IMR-90 (cell line): ENCODE results near the gene ACYP2. TPM values are rescaled to one million over a fixed set of nuclear protein-coding genes. Genes with fewer than 3 reads are reported as not detected.

Experiments
- ATAC-seq: fragments of 200-7000 bp; cut with Tn5 transposase; 2 replicates; pipeline ENCODE4 v1.9.1; 2020; ENCODE audit warnings: low read depth, mild to moderate bottlenecking, moderate library complexity
- BruUV-seq: library from RNA; stranded (reverse); fragments of 400-500 nt; replicated peaks from 2 replicates; lab custom pipeline; 2021; lab: Mats Ljungman, UMichigan
- CTCF ChIA-PET: fragments of 300-600 bp; formaldehyde crosslinking; extraction: SDS; loops from one replicate; lab custom pipeline; 2021; ENCODE audit warnings: antibody characterized with exemption; lab: Yijun Ruan, JAX
- POLR2A ChIA-PET: fragments of 300-600 bp; sonication (Branson Sonifier 250); formaldehyde crosslinking; loops from one replicate; lab custom pipeline; 2022; ENCODE audit warnings: antibody characterized with exemption; ENCODE audit not compliant: unreplicated experiment; lab: Charles Lee
- DNase-seq: peaks from one replicate; pipeline ENCODE4 v3.0.0; 2013
- H2AFZ ChIP-seq: replicated peaks from 2 replicates; pipeline ENCODE3; 2013; ENCODE audit warnings: low read length, mild to moderate bottlenecking; ENCODE audit not compliant: poor library complexity
- H2AK5ac ChIP-seq: 2 replicates; pipeline ENCODE4 v1.6.1; 2013; ENCODE audit warnings: low read depth, low read length, inconsistent platforms
- H2AK9ac ChIP-seq: replicated peaks from 2 replicates; pipeline ENCODE3; 2013; ENCODE audit warnings: mild to moderate bottlenecking, low read depth, low read length, moderate library complexity; ENCODE audit not compliant: poor library complexity
- H2BK120ac ChIP-seq: 2 replicates; pipeline ENCODE4 v1.6.1; 2013; ENCODE audit warnings: low read depth, low read length, inconsistent platforms
- H2BK15ac ChIP-seq: 3 replicates; pipeline ENCODE4 v1.6.1; 2013; ENCODE audit warnings: low read depth, low read length, inconsistent platforms
- H2BK20ac ChIP-seq: 2 replicates; pipeline ENCODE4 v1.6.1; 2013; ENCODE audit warnings: low read depth, mild to moderate bottlenecking, inconsistent platforms, low read length, moderate library complexity
- H2BK5ac ChIP-seq: 2 replicates; pipeline ENCODE4 v1.6.1; 2013; ENCODE audit warnings: mild to moderate bottlenecking, low read depth, low read length, inconsistent platforms; ENCODE audit not compliant: poor library complexity, severe bottlenecking
- H3K14ac ChIP-seq: replicated peaks from 2 replicates; pipeline ENCODE4 v1.6.1; 2013; ENCODE audit warnings: low read depth, low read length, inconsistent platforms
- H3K18ac ChIP-seq: 2 replicates; pipeline ENCODE4 v1.6.1; 2013; ENCODE audit warnings: low read depth, low read length, control low read depth
- H3K23ac ChIP-seq: 2 replicates; pipeline ENCODE4 v1.6.1; 2013; ENCODE audit warnings: low read depth, low read length, inconsistent platforms
- H3K27ac ChIP-seq: 2 replicates; pipeline ENCODE4 v1.5.1; 2013; ENCODE audit warnings: mild to moderate bottlenecking, control low read depth, low read length; ENCODE audit not compliant: insufficient read depth
- H3K27me3 ChIP-seq: 2 replicates; pipeline ENCODE4 v1.6.1; 2013; ENCODE audit warnings: low read length; ENCODE audit not compliant: control insufficient read depth, insufficient read depth
- H3K36me3 ChIP-seq: 2 replicates; pipeline ENCODE4 v1.6.1; 2013; ENCODE audit warnings: low read length, mixed read lengths; ENCODE audit not compliant: control insufficient read depth, insufficient read depth
- H3K4ac ChIP-seq: 2 replicates; pipeline ENCODE4 v1.6.1; 2013; ENCODE audit warnings: low read depth, low read length, inconsistent platforms
- H3K4me1 ChIP-seq: 2 replicates; pipeline ENCODE4 v1.6.1; 2013; ENCODE audit warnings: low read length, mixed read lengths; ENCODE audit not compliant: control insufficient read depth, insufficient read depth
- H3K4me2 ChIP-seq: 2 replicates; pipeline ENCODE4 v1.6.1; 2013; ENCODE audit warnings: low read depth, mild to moderate bottlenecking, control low read depth, low read length, moderate library complexity
- H3K4me3 ChIP-seq: 2 replicates; pipeline ENCODE4 v1.5.1; 2013; ENCODE audit warnings: low read depth, mild to moderate bottlenecking, control low read depth, low read length, moderate library complexity; ENCODE audit not compliant: insufficient read depth
- H3K56ac ChIP-seq: 2 replicates; pipeline ENCODE4 v1.6.1; 2013; ENCODE audit warnings: low read length, inconsistent platforms; ENCODE audit not compliant: insufficient read depth; ENCODE audit errors: extremely low read depth
- H3K79me1 ChIP-seq, 2 experiments: 2 replicates each; pipeline ENCODE4 v1.6.1; 2013; ENCODE audit warnings: low read length in 2 of 2, inconsistent platforms in 1 of 2, low read depth in 1 of 2
- H3K9ac ChIP-seq: 2 replicates; pipeline ENCODE4 v1.6.1; 2013; ENCODE audit warnings: low read depth, low read length, control low read depth
- H3K9me1 ChIP-seq: 2 replicates; pipeline ENCODE4 v1.6.1; 2013; ENCODE audit warnings: low read length, inconsistent platforms; ENCODE audit not compliant: insufficient read depth
- H3K9me3 ChIP-seq: 2 replicates; pipeline ENCODE4 v1.6.1; 2013; ENCODE audit warnings: low read length; ENCODE audit not compliant: control insufficient read depth, insufficient read depth
- H4K20me1 ChIP-seq: 2 replicates; pipeline ENCODE4 v1.6.1; 2013; ENCODE audit warnings: low read length, inconsistent platforms; ENCODE audit not compliant: insufficient read depth
- H4K5ac ChIP-seq: 2 replicates; pipeline ENCODE4 v1.6.1; 2013; ENCODE audit warnings: mild to moderate bottlenecking, low read depth, low read length, control low read depth
- H4K8ac ChIP-seq, 2 experiments: 2 replicates each; pipeline ENCODE4 v1.6.1; 2013; ENCODE audit warnings: low read depth in 2 of 2, low read length in 2 of 2, control low read depth in 1 of 2, inconsistent platforms in 1 of 2
- H4K91ac ChIP-seq: 2 replicates; pipeline ENCODE4 v1.6.1; 2013; ENCODE audit warnings: low read depth, low read length, inconsistent platforms; ENCODE audit not compliant: insufficient read depth
- BHLHE40 ChIP-seq: fragments of 150-350 bp; IDR thresholded peaks from 2 replicates; pipeline ENCODE4 v1.6.1; 2016; ENCODE audit warnings: mild to moderate bottlenecking, low read depth, low read length
- CTCF ChIP-seq: conservative IDR thresholded peaks from 2 replicates; pipeline ENCODE4 v1.5.1; 2012; ENCODE audit warnings: mild to moderate bottlenecking, low read depth, low read length, improper control_type of control experiment
- FOS ChIP-seq: fragments of 150-350 bp; IDR thresholded peaks from 2 replicates; pipeline ENCODE4 v1.6.1; 2016; ENCODE audit warnings: low read depth, low read length
- MAFK ChIP-seq: IDR thresholded peaks from 2 replicates; pipeline ENCODE4 v1.6.1; 2012; ENCODE audit warnings: low read depth, low read length, improper control_type of control experiment
- MAZ ChIP-seq: IDR thresholded peaks from 2 replicates; pipeline ENCODE4 v1.6.1; 2012; ENCODE audit warnings: low read depth, mild to moderate bottlenecking, low read length, improper control_type of control experiment, moderate library complexity, borderline replicate concordance
- POLR2A ChIP-seq: IDR thresholded peaks from 2 replicates; pipeline ENCODE4 v1.6.1; 2012; ENCODE audit warnings: mild to moderate bottlenecking, low read depth, low read length
- RAD21 ChIP-seq: IDR thresholded peaks from 2 replicates; pipeline ENCODE4 v1.6.1; 2012; ENCODE audit warnings: low read length, improper control_type of control experiment
- RCOR1 ChIP-seq: IDR thresholded peaks from 2 replicates; pipeline ENCODE4 v1.6.1; 2012; ENCODE audit warnings: mild to moderate bottlenecking, low read length, improper control_type of control experiment; ENCODE audit not compliant: insufficient replicate concordance
- RFX5 ChIP-seq: IDR thresholded peaks from 2 replicates; pipeline ENCODE4 v1.8.0; 2012; ENCODE audit warnings: low read depth, mild to moderate bottlenecking, low read length, moderate library complexity
- SMC3 ChIP-seq: fragments of 150-350 bp; IDR thresholded peaks from 2 replicates; pipeline ENCODE4 v1.6.1; 2016; ENCODE audit warnings: low read depth, mild to moderate bottlenecking, antibody characterized with exemption, low read length, moderate library complexity
- USF2 ChIP-seq: fragments of 150-350 bp; IDR thresholded peaks from 2 replicates; pipeline ENCODE4 v1.6.1; 2017; ENCODE audit warnings: mild to moderate bottlenecking, antibody characterized with exemption, low read length, low read depth
- dilution Hi-C: fragments of 300-500 bp; cut with HindIII; formaldehyde crosslinking; loops from one replicate; pipeline ENCODE4 v1.14.3; 2018; ENCODE audit warnings: low sequenced_read_pairs; ENCODE audit not compliant: unreplicated experiment
- in situ Hi-C: fragments of 300-500 bp; cut with MboI; formaldehyde crosslinking; loops from 3 replicates; pipeline ENCODE4 v1.14.3; 2019; ENCODE audit warnings: low sequenced_read_pairs, inconsistent platforms, mixed read lengths
- intact Hi-C: fragments of 100-400 bp; cut with micrococcal nuclease; formaldehyde crosslinking; loops from 2 replicates; pipeline ENCODE4 v1.10.0; 2022
- polyA plus RNA-seq, 3 experiments: library from polyadenylated mRNA; depleted of rRNA; stranded (reverse); fragments of >200 nt; gene quantifications; 2 replicates each; pipeline ENCODE4 v1.2.3, GENCODE V29; 2012; ENCODE audit warnings: low replicate concordance in 1 of 3
- total RNA-seq: library from RNA; depleted of rRNA; stranded (reverse); fragments of >200 nt; gene quantifications from 2 replicates; pipeline ENCODE4 v1.2.3, GENCODE V29; 2012

Gene ACYP2
- total and polyA plus RNA-seq, 2 of the 4 experiments (the other 2 are of a cell fraction): 3.9 to 7.4 TPM

- H2BK20ac ChIP-seq: no peak overlapping the region
- H2BK5ac ChIP-seq: no peak overlapping the region
- H3K56ac ChIP-seq: no peak overlapping the region
- H2AK5ac ChIP-seq: no peak overlapping the region
- no peaks in the 10 kb centered on the region for H3K36me3 ChIP-seq
- H3K4ac ChIP-seq: no peak overlapping the region
- dilution Hi-C loops (no loop called here), in situ Hi-C loops (no loop called here), intact Hi-C loops (no loop called here)
- no peak for DNase-seq
- no peaks in the 10 kb centered on the region for H3K4me1 ChIP-seq
- no peaks in the 10 kb centered on the region for H3K9me1 ChIP-seq
- TF ChIP-seq CTCF (no peak), USF2 (no peak), SMC3 (no peak), POLR2A (no peak), BHLHE40 (no peak), RAD21 (no peak), MAZ (no peak), FOS (no peak), RCOR1 (no peak), RFX5 (no peak), MAFK (no peak)
- no peaks in the 10 kb centered on the region for H3K79me1 ChIP-seq
- ATAC-seq: no peak
- no TSS peak for BruUV-seq
- no peak overlapping the region for H2AFZ ChIP-seq
- ChIA-PET POLR2A (no interaction called here), CTCF (no interaction called here)
- H2AK9ac ChIP-seq: no peak overlapping the region
- no peak overlapping the region for H2BK15ac ChIP-seq
- no peak overlapping the region for H4K5ac ChIP-seq
- H4K20me1 ChIP-seq: no peaks in the 10 kb centered on the region
- no peaks in the 10 kb centered on the region; the same call in 1 of the 2 replicates for H3K27me3 ChIP-seq
- H3K23ac ChIP-seq: no peak overlapping the region
- H3K9ac ChIP-seq: no peak overlapping the region
- H4K91ac ChIP-seq: no peak overlapping the region
- no peak overlapping the region for H3K4me2 ChIP-seq
- no peak overlapping the region for H2BK120ac ChIP-seq
- H3K18ac ChIP-seq: no peak overlapping the region
- H4K8ac ChIP-seq: no peak overlapping the region
- H3K14ac ChIP-seq: no peak overlapping the region
- no peaks in the 10 kb centered on the region for H3K9me3 ChIP-seq
- H3K4me3 ChIP-seq: no peak overlapping the region
- H3K27ac ChIP-seq: no peak overlapping the region
Measured at GRCh38 chr2:54249629-54250028, 134.2 kb downstream of the ACYP2 start.
